ENCODE data around the gene CNOT8.

DNA sequence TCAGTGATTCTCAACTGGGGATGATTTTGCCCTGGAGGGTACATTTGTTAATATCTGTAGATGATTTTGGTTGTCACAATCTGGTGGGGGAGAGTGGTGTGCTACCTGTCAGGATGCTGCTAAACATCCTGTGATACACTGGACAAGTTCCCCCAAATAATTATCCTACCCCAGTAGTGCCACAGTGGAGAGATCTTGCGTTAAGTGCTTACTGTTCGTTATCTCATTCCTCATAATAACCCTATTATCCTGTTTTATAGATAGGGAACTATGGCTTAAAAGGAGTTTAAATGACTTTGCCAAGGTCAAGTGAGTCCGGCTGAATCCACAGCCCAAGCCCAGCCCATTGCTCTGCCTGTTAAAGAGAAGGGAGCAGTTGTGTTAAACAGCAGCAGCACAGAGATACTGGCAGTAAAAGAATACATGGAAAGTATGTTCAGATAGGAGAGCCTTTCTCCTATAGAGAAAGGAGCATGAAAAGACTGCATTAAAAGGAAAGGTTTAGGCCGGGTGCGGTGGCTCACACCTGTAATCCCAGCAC lies 15.4 kb downstream of the CNOT8 start:
- TF ChIP-seq, protein P1, sequence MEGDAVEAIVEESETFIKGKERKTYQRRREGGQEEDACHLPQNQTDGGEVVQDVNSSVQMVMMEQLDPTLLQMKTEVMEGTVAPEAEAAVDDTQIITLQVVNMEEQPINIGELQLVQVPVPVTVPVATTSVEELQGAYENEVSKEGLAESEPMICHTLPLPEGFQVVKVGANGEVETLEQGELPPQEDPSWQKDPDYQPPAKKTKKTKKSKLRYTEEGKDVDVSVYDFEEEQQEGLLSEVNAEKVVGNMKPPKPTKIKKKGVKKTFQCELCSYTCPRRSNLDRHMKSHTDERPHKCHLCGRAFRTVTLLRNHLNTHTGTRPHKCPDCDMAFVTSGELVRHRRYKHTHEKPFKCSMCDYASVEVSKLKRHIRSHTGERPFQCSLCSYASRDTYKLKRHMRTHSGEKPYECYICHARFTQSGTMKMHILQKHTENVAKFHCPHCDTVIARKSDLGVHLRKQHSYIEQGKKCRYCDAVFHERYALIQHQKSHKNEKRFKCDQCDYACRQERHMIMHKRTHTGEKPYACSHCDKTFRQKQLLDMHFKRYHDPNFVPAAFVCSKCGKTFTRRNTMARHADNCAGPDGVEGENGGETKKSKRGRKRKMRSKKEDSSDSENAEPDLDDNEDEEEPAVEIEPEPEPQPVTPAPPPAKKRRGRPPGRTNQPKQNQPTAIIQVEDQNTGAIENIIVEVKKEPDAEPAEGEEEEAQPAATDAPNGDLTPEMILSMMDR (IDR thresholded peaks at IDR 0.05): no peak
- no peak for TF ChIP-seq EP300 (IDR thresholded peaks at IDR 0.05; ENCODE audit: low read depth)
